Mesenchymal stem cell (in vitro differentiated cells and primary cell): ENCODE data around the gene GP1BB.
A peak's percentile ranks its signal among the peaks of the same experiment; 100 is the strongest.

Experiments used
- DNase-seq: peaks from one replicate; pipeline ENCODE4 v3.0.0-alpha.2; 2013
- H2AFZ ChIP-seq: one replicate; pipeline ENCODE4 v1.6.1; 2013; ENCODE audit warnings: low read depth, mild to moderate bottlenecking, control low read depth, inconsistent platforms, low read length, moderate library complexity
- H2AK5ac ChIP-seq: 2 replicates; pipeline ENCODE4 v1.6.1; 2013; ENCODE audit warnings: low read length, moderate library complexity, mild to moderate bottlenecking, inconsistent platforms; ENCODE audit not compliant: severe bottlenecking
- H2BK120ac ChIP-seq: one replicate; pipeline ENCODE4 v1.6.1; 2013; ENCODE audit warnings: low read depth, mild to moderate bottlenecking, inconsistent platforms, low read length, moderate library complexity
- H2BK12ac ChIP-seq, 2 experiments: one replicate each; pipeline ENCODE4 v1.6.1; 2013; ENCODE audit warnings: inconsistent platforms in 2 of 2, low read length in 2 of 2, mild to moderate bottlenecking in 2 of 2, moderate library complexity in 2 of 2, control low read depth in 1 of 2
- H2BK15ac ChIP-seq: one replicate; pipeline ENCODE4 v1.6.1; 2013; ENCODE audit warnings: mild to moderate bottlenecking, low read depth, inconsistent platforms; ENCODE audit not compliant: poor library complexity, severe bottlenecking
- H2BK5ac ChIP-seq: 2 replicates; pipeline ENCODE4 v1.6.1; 2013; ENCODE audit warnings: low read depth, mild to moderate bottlenecking, low read length, control low read depth, inconsistent platforms; ENCODE audit not compliant: poor library complexity, severe bottlenecking
- H3K14ac ChIP-seq, 2 experiments: one replicate each; pipeline ENCODE4 v1.6.1; 2013; ENCODE audit warnings: inconsistent platforms in 2 of 2, low read length in 2 of 2, control low read depth in 1 of 2, mild to moderate bottlenecking in 1 of 2, moderate library complexity in 1 of 2
- H3K18ac ChIP-seq, 2 experiments: one replicate each; pipeline ENCODE4 v1.6.1; 2013; ENCODE audit warnings: inconsistent platforms in 2 of 2, low read length in 2 of 2, control low read depth in 1 of 2, low read depth in 1 of 2, mild to moderate bottlenecking in 1 of 2
- H3K23ac ChIP-seq, 2 experiments: one replicate each; pipeline ENCODE4 v1.6.1; 2013; ENCODE audit warnings: inconsistent platforms in 2 of 2, low read length in 2 of 2, mild to moderate bottlenecking in 2 of 2, moderate library complexity in 2 of 2, control low read depth in 1 of 2
- H3K27ac ChIP-seq: 2 replicates; pipeline ENCODE4 v1.5.1; 2013; ENCODE audit warnings: mild to moderate bottlenecking, moderate library complexity, low read length, control low read depth, inconsistent platforms; ENCODE audit not compliant: poor library complexity, severe bottlenecking
- H3K27me3 ChIP-seq, 2 experiments: 2 replicates each; pipeline versions ENCODE4 v1.6.1 to v1.7.0; 2013; ENCODE audit warnings: low read length in 2 of 2, mild to moderate bottlenecking in 2 of 2, moderate library complexity in 2 of 2, control low read depth in 1 of 2, inconsistent platforms in 1 of 2; ENCODE audit not compliant: control insufficient read depth in 1 of 2, insufficient read depth in 1 of 2
- H3K36me3 ChIP-seq, 2 experiments: 2 replicates each; pipeline versions ENCODE4 v1.6.1 to v1.7.0; 2013; ENCODE audit warnings: low read length in 2 of 2, control low read depth in 1 of 2, inconsistent platforms in 1 of 2, low read depth in 1 of 2, mild to moderate bottlenecking in 1 of 2; ENCODE audit not compliant: insufficient read depth in 2 of 2, control insufficient read depth in 1 of 2
- H3K4ac ChIP-seq, 2 experiments: one replicate each; pipeline ENCODE4 v1.6.1; 2013; ENCODE audit warnings: inconsistent platforms in 2 of 2, low read length in 2 of 2, mild to moderate bottlenecking in 2 of 2, moderate library complexity in 2 of 2, control low read depth in 1 of 2, low read depth in 1 of 2
- H3K4me1 ChIP-seq: 2 replicates; pipeline ENCODE4 v1.6.1; 2013; ENCODE audit warnings: low read depth, low read length, control low read depth; ENCODE audit not compliant: control insufficient read depth, insufficient read depth
- H3K4me2 ChIP-seq: 2 replicates; pipeline ENCODE4 v1.6.1; 2013; ENCODE audit warnings: low read length, mild to moderate bottlenecking, inconsistent platforms; ENCODE audit not compliant: poor library complexity, severe bottlenecking
- H3K4me3 ChIP-seq, 2 experiments: 2 replicates each; pipeline versions ENCODE4 v1.5.1 to v1.7.0; 2013; ENCODE audit warnings: low read length in 2 of 2, mild to moderate bottlenecking in 2 of 2, control low read depth in 1 of 2, low read depth in 1 of 2; ENCODE audit not compliant: insufficient read depth in 1 of 2
- H3K79me1 ChIP-seq: replicated peaks from 2 replicates; pipeline ENCODE4 v1.6.1; 2013; ENCODE audit warnings: mild to moderate bottlenecking, control low read depth, low read length, inconsistent platforms; ENCODE audit not compliant: poor library complexity, severe bottlenecking
- H3K9ac ChIP-seq: 2 replicates; pipeline ENCODE4 v1.7.0; 2013; ENCODE audit warnings: mild to moderate bottlenecking, low read length, moderate library complexity
- H3K9me3 ChIP-seq: 2 replicates; pipeline ENCODE4 v1.7.0; 2013; ENCODE audit warnings: mild to moderate bottlenecking, low read length; ENCODE audit not compliant: control insufficient read depth
- H4K8ac ChIP-seq: one replicate; pipeline ENCODE4 v1.6.1; 2013; ENCODE audit warnings: inconsistent platforms, mild to moderate bottlenecking, low read length, moderate library complexity
- H4K91ac ChIP-seq: one replicate; pipeline ENCODE4 v1.6.1; 2013; ENCODE audit warnings: mild to moderate bottlenecking, low read length, inconsistent platforms
- WGBS: methylation state at CpG from one replicate; pipeline ENCODE4 v1.1.7; 2013; ENCODE audit warnings: mixed read lengths; 5-methylcytosine and 5-hydroxymethylcytosine counted together

The GP1BB gene

DNA sequence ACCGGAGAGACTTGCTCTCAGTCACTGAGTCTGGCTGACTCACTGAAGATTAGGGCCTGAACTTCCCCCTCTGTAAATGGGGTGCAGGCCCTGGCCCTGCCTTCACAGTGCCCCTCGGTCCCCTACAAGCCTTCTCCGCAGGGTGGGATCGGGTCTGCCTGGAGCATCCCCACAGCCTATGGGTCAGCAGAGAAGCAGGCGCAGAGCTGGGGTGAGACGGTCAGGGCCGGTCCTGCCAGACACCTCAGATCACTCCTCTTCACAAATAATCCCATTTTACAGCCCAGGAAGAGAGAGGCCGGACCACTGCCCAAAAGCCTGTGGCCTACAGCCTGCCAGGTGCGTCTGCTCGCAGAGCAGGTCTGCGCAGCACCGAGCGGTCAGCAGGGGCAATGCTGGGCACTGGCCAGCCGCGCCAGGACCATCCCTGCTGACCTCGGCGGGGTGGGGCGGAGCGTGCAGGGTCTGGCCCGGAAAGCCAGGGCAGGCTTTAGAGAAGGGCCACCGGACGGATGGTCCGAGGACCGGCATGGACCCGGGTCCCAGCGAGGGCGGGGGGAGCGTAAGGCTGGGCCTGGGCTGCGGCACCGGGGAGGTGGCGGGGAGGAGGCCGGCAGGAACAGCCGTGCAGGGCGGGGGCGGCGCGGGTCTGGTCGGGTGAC, 9.6 kb upstream of the GP1BB start:
- H2BK15ac ChIP-seq: no peak overlapping the region
- H3K4me1 ChIP-seq: peaks cover 28% of the 10 kb centered on the region
- H3K36me3 ChIP-seq: peaks cover 0 to 3% of the 10 kb centered on the region in 2 experiments
- 68% methylated on average over 22 of the region's 38 CpGs for WGBS
- peak overlapping the region in 1 of 2 experiments; percentile 64 for H3K23ac ChIP-seq
- H3K4ac ChIP-seq: no peak overlapping the region
- H3K4me2 ChIP-seq: peak overlapping the region; percentile 66
- peaks cover 4% of the 10 kb centered on the region for H3K79me1 ChIP-seq
- H3K9me3 ChIP-seq: no peaks in the 10 kb centered on the region
- no peak for DNase-seq
- no peak overlapping the region for H4K91ac ChIP-seq
- H2AK5ac ChIP-seq: no peak overlapping the region
- H3K27me3 ChIP-seq: peaks cover 41 to 43% of the 10 kb centered on the region in 2 experiments
- H2BK120ac ChIP-seq: no peak overlapping the region
- no peak overlapping the region for H3K27ac ChIP-seq
- H3K14ac ChIP-seq: no peak overlapping the region
- H3K9ac ChIP-seq: peak overlapping the region; percentile 38
- H2BK5ac ChIP-seq: no peak overlapping the region
- no peak overlapping the region for H2BK12ac ChIP-seq
- peak overlapping the region; percentile 65 for H2AFZ ChIP-seq
- H3K18ac ChIP-seq: peak overlapping the region in 1 of 2 experiments; percentile 52
- H4K8ac ChIP-seq: peak overlapping the region; percentile 5
- H3K4me3 ChIP-seq: peak overlapping the region; percentile 67

DNA sequence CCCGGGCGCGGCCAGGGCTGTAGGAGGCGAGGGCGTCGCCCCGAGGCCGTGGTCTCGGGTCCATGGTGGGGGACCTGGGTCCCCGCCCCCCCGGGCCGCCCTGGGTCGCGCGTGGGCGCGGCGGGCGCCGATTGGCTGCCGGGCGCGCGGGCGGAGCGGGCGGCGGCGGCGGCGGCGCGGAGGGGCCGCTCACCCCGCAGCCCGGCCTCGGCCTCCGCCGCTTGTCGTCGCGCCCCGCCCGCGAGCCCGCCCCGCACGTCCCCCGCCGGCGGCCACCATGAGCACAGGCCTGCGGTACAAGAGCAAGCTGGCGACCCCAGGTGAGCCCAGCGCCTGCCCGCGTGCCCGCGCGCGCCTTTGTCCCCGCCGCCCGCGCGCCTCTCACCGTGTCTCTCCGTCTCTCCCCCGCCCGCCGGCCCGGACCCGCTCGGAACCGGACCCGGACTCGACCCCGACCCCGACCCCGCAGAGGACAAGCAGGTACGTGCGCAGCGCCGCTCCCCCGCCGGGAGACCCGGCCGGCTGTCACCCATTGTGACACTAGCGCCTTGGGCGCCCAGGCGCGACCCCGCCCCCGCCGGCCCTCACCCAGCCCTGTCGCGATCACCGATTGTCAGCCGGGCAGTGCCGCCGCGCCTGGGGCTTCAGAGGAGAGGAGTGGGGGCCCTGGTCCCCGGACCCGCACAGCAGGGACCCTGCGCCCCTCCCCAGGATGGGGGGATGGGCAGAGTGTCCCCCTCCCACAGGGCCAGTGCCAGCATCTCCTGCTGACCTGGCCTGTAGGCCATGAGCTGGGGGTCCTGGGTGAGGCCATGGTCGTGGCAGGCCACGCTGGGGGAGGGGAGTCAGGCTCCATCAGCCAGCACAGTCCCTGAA, 8.8 kb upstream of the GP1BB start, which contains the start of gene SEPTIN5:
Gene SEPTIN5 (plus strand): TSS at position 192 of the 876 bp plus-strand sequence. CDS start 86 bp downstream, at position 278.
- H2BK12ac ChIP-seq: peak within 1 kb of the TSS in 1 of 2 experiments; percentile 80
- H3K79me1 ChIP-seq: peaks cover 4% of the 10 kb centered on the region
- DNase-seq: no peak
- peaks cover 29% of the 10 kb centered on the region for H3K4me1 ChIP-seq
- 7% methylated on average over 59 of the region's 106 CpGs for WGBS
- H2AK5ac ChIP-seq: no peak within 1 kb of the TSS
- H2BK120ac ChIP-seq: peak within 1 kb of the TSS; percentile 46
- H3K9me3 ChIP-seq: no peaks in the 10 kb centered on the region
- peaks cover 0 to 6% of the 10 kb centered on the region in 2 experiments for H3K36me3 ChIP-seq
- H3K27ac ChIP-seq: no peak within 1 kb of the TSS
- H4K8ac ChIP-seq: peak within 1 kb of the TSS; percentile 38
- peak within 1 kb of the TSS; percentile 93 for H3K4me2 ChIP-seq
- H3K18ac ChIP-seq: peak within 1 kb of the TSS; percentile 61 to 63
- no peak within 1 kb of the TSS for H2BK15ac ChIP-seq
- peak within 1 kb of the TSS; percentile 65 for H2AFZ ChIP-seq
- peak within 1 kb of the TSS in 1 of 2 experiments; percentile 49 for H3K4ac ChIP-seq
- H3K27me3 ChIP-seq: peaks cover 37 to 38% of the 10 kb centered on the region in 2 experiments
- H3K23ac ChIP-seq: peak within 1 kb of the TSS in 1 of 2 experiments; percentile 64
- no peak within 1 kb of the TSS for H2BK5ac ChIP-seq
- peak within 1 kb of the TSS; percentile 38 for H3K9ac ChIP-seq
- H4K91ac ChIP-seq: peak within 1 kb of the TSS; percentile 21
- no peak within 1 kb of the TSS for H3K14ac ChIP-seq
- peak within 1 kb of the TSS; percentile 67 for H3K4me3 ChIP-seq

DNA sequence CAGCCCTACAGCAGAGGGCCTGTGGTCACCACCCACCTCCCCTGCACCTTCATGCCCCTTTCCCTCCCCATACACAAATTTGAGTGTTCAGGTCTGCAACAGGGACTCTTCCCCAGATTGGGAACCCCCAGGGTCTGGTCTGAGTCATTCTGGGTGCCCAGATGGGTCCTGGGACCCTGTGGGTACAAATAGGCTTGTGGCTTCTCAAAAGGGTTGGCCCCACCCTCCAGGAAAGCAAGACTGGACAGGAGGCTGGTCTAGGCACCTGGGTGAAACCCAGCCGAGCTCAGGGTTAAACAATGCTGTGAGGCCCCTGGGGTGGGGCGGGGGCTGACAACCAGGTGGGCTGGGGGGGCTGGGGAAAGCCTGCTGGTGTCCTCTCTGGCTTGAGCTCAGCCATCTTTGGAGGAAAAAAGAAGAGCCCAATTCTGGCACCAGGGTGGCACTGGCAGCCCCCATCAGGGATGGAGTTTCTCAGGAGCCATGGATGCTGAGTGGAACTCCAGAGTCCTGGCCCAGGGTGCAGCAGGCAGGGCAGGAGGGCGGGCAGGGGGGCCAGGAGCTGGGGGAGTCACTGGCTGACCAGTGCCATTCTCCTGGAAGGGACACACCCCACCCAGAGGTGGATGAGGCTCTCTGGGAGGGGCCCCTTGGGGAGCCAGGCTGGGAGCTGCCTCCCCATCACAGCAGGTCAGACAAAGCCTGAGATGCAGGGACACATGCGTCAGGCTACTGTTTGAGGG, 8.0 kb upstream of the GP1BB start:
- Histone ChIP-seq H2BK5ac (no peak overlapping the region), H3K36me3 (peaks cover 0 to 13% of the 10 kb centered on the region in 2 experiments)

More for the DNA sequence above, 8.0 kb upstream of the GP1BB start:
- no peak for DNase-seq
- Histone ChIP-seq H2AK5ac (no peak overlapping the region), H2BK120ac (no peak overlapping the region), H3K9ac (peak overlapping the region; percentile 18), H4K91ac (no peak overlapping the region), H2BK12ac (no peak overlapping the region), H3K23ac (no peak overlapping the region), H4K8ac (no peak overlapping the region), H2BK15ac (no peak overlapping the region), H3K18ac (peak overlapping the region in 1 of 2 experiments; percentile 61), H2AFZ (no peak overlapping the region), H3K27me3 (peaks cover 30 to 39% of the 10 kb centered on the region in 2 experiments), H3K4me3 (peak overlapping the region; percentile 67), H3K79me1 (peaks cover 4% of the 10 kb centered on the region), H3K4ac (no peak overlapping the region), H3K27ac (no peak overlapping the region), H3K9me3 (no peaks in the 10 kb centered on the region), H3K14ac (no peak overlapping the region), H3K4me2 (no peak overlapping the region), H3K4me1 (peaks cover 29% of the 10 kb centered on the region)
- 80% methylated on average over 4 of the region's 4 CpGs for WGBS
